ENCODE data around the gene AGAP9. TPM values are rescaled to one million over a fixed set of nuclear protein-coding genes. Genes with fewer than 3 reads are reported as not detected.
"Not testable (repeated sequence)": the region's sequence is repeated elsewhere in the genome, so short reads cannot be mapped to it uniquely, and the experiment has no call there.

AGAP9 gene
- polyA plus RNA-seq (ENCODE audit: insufficient read length in 10 of 10) = 10 to 100 TPM in 4 of 10 donors, 1 to 10 TPM in 6; 1.5 to 24.5 (median 6.1) TPM
- long read RNA-seq, donor 1 = 0 reads
- long read RNA-seq, donor 2 = 0 reads
- long read RNA-seq, donor 3 = 0 reads
- long read RNA-seq, donor 4, partial matches to known transcripts = 0 of 1 reads
- long read RNA-seq, donor 4, other reads (novel, unspliced or antisense) = 0 of 1 reads
- long read RNA-seq, donor 5, partial matches to known transcripts = 0 of 1 reads
- long read RNA-seq, donor 5, other reads (novel, unspliced or antisense) = 0 of 1 reads
- long read RNA-seq, donor 6 = 0 reads
- long read RNA-seq, donor 7 = 0 reads
- long read RNA-seq, donor 8 = 0 reads
- long read RNA-seq, donor 9 = 0 reads

DNA sequence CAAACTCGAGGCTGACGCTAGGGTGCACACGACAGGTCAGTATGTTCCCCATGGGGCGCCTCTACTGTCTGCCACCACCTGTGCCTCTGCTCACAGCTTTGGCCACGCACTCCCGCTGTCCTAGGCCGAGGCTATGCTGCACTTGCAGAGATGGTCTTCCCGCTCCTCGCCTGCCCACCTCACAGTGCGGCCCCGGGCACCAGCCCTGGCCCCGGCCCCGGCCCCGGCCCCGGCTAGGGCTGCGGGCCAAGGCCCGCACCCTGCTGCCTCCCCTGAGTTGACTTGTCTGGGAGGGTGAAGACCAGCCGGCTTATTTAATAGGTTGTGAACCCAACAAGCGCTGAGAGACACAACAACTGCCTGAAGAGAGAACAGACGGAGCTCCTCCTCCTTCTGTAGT is at the start of gene AGAP9:
AGAP9 (minus strand) TSS at position 164 of the 400 bp plus-strand sequence; CDS start at position 52, 112 bp downstream.
- DNase-seq = not testable (repeated sequence)

DNA sequence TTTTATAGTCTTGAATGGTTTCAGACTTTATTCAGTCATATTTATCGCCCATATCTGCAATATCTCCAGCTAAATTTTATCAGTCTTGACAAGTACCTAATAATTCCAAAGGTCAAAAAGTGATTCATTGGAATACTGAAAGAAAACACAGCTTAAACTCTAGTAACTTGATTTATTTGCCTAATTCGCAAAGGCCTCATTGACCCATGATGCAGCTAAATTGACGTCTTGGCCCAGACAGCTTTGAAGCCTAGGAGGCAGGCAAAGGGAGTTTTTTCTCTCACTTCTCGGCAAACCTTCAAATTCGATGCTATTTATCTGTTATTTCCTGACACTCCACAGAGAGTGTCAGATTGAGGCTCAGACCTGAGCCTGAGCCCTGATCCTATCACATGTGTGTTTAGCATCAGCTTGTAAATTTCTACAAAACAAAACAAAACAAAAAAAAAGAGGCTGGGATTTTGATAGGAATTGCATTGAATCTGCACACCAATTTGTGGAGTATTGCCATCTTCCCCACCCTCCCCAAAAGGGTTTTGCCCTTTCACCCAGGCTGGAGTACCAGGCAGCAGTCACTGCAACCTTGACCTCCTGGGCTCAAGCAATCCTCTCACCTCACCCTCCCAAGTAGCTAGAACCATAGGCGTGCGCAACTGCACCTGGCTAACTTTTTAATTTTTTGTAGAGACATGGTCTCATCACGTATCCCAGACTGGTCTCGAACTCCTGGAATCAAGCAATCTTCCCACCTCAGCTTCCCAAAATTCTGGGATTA is 47.9 kb upstream of the AGAP9 start:
- not testable (repeated sequence) for DNase-seq

DNA sequence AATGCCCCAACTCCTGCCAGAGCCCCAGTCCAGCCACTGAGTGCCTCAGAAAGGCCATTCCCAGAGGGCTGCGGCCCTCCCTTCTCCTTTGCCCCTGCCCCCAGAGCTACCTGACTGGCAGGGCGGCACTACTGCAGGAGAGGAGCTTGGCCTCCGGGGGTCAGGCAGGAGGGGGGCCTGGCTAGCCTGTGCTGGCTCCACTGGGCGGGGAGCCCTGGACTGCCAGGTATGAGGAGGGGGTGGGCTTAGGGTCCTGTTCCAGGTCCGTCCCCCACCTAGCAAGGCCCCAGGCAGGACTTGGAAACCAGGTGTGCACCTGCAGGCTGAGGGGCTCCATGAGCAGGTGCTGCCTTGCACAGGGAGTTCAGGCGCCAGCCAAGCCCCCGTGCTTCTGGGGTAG is 43.3 kb upstream of the AGAP9 start:
- not testable (repeated sequence) for DNase-seq

DNA sequence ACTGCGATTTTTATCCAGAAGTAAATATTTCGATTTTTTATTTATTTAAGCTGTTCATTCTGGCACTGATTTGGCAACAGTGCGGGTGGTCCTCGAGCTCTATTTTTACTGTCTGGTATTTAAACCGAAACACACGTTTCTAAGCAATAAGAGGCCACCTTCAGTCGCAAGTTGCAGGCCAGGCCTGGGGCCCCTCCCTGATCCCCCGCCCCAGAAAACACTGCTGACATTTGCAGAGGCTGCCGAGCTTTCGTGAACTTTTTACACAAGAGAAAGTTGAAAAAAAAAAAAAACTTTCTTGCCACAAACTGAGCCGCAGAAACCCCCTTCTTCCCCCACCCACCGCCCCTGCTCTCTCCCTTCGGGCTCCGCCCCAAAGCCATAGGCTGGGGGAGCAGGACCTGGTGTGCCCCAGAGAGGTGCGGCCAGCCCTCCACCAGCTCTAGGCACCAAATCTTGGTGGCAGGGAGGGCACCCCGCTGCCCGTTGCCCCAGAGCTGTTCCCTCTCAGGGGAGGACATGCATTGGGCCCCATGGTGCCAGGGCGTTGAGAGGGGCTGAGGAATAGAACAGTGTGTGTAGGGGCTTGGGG is 42.8 kb upstream of the AGAP9 start:
- not testable (repeated sequence) for DNase-seq

DNA sequence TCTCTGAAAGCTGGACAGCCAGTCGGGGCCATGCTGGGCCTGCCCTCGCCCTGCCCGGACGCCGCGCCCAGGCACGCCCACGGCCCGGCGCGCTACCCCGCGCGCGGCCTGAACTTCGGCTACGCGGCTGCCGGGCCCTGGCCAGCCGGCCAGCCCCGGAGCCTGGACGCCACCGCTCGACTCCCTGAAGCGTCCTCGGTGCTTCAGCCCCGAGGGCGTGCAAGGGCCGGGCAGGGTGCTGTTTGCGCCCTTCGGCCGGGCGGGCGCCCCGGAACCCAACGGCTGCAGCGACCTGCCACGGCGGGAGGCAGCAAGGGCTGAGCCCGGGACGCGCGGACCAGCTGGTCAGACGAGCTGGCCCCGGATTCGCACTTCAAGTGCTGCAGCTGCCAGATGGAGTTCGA is 42.1 kb upstream of the AGAP9 start:
- not testable (repeated sequence) for DNase-seq

DNA sequence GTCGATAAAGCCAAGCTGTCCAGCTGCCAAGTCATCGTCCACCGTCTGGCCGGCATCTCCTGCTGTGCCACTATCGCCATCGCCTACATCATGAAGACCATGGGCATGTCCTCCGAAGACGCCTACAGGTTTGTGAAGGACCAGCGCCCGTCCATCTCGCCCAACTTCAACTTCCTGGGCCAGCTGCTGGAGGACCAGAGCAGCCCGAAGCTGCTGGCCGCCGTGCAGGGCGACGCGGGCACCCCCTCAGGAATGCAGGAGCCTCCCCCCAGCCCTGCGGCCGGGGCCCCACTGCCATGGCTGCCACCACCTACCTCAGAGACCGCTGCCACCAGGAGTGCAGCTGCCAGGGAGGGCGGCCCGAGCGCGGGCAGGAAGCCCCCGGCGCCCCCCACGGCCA is 41.5 kb upstream of the AGAP9 start:
- not testable (repeated sequence) for DNase-seq

DNA sequence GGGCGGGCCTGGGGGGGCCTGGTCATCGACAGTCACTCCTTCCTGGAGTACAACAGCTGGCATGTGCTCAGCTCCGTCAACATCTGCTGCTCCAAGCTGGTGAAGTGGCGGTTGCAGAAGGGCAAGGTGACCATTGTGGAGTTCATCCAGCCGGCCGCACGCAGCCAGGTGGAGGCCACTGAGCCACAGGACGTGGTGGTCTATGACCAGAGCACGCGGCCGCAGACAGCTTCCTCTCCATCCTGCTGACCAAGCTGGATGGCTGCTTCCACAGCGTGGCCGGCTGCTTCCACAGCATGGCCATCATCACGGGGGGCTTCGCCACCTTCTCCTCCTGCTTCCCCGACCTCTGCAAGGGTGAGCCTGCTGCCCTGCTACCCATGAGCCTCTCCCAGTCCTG is 40.9 kb upstream of the AGAP9 start:
- DNase-seq = not testable (repeated sequence)

DNA sequence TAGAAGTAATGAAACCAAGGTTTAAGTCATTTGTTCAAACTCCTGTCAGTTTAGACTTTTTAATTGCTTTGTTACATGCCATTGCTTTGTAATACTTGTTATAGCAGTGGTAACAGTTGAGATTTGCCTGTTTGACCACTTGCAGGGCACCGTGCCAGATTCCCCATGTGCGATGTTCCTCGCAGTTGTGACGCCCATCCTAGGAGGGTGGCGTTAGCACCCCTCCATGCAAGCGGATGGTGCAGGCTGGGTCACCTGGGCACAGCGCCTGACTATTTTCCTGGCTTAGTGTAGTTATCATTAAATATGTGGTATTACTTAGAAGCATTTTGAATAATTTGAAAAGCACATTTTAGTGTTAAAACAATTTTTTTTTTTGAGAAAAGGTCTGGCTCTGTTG is 37.0 kb upstream of the AGAP9 start:
- peak in 1 of 3 donors; percentile 23 for DNase-seq

DNA sequence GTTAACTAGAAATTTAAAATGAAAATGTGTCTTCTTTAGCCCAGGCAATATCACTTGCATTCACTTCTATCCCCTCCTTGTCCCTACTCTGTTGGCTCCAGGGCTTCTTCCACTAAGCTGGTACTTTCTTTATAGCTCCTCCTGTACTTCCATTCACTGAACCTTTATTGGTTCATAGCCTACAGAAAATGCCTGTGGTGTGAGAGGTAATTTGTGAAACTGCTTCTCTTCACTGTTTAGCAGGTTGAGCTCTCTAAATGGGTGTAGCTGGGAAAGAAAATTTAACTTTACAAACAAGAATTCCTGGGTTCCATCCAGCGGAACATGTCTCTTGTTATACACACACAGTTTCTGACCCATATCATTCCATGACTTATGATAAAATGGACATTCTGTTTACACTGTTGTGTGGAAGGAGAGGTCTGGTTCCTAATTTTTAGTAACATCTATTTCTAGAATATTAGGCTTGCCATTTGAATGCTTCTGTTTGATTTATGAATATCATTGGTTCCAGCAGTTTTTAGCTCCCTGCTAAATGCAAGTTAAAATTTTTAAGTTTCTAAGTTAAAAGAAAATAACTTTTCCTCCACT is 36.4 kb upstream of the AGAP9 start:
- peak in 1 of 3 donors; percentile 2 for DNase-seq

DNA sequence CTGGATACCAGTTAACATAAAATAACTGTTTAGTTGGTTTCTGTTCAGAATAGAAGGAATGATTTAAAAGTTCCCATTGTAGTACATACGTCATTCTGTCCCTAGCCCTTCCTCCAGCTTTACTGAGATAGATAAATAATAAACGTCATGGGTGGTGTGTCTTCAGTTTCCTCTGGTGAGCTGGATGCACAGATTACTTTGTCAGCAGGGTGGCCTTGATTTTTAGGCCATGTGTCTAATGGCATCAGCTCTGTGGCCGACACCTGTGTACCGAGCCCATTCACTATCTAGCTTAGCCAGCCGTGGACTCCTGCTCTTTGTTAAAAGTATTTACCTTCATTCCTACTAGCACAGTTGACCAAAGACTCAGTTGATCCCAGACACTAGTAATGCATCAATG is 34.7 kb upstream of the AGAP9 start:
- DNase-seq = peak in 2 of 3 donors; percentile 3 to 6

DNA sequence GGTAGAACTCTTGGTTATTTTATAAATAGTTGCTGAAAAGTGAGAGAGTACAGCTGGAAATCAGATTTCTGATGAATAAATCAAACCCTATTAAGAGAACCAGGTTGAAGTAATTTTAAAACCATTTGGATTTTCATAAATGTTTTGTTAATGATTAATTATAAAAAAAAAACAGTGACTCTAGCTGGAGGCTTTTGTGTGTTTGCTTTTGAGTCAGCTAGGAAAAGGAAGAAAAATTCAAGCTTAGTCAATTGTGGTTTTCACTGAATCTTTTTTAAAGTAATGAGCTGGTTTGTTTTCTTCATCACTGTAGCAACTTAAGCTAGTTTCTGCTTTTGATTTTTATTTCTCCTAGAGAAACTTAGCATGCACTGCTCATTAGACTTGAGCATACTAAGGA is 34.2 kb upstream of the AGAP9 start:
- DNase-seq = peak in 1 of 3 donors; percentile 6

DNA sequence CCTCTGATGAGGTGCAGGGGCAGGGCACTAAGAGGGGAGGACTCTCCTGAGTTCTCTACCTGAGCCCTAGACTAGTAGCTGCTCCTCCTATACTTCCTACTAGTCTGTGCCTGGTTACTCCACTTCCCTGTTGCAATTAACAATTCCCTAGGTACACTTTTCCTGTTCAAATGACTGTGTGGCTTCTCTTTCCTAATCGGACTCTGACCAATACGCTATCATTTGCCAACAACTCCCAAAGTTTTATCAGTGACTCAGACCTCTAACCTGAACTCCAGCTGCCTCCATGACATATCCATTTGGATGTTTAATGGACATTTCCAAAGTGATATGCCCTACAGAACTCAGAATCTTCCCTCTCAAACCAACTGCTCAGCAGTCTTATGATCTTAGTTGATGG is 31.9 kb upstream of the AGAP9 start:
- not testable (repeated sequence) for DNase-seq

DNA sequence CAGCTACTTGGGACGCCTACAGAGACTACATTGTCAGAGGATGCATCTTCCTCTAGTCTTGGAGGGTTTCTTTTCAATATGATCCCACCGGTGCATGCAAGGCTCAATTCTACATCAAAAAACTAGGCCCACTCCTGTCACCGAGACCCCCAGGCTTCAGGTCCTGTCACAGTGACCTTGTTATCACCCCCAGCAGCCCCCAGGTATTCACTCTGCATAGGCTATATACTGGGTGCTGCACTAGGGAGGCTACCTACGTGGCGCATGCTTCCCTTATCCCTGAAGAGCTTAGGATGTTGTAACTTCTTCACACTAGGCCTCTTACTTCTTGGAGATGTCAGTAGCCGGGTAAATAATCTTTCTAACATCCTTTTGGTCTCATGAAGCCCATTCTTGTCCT is 31.1 kb upstream of the AGAP9 start:
- DNase-seq = not testable (repeated sequence)

DNA sequence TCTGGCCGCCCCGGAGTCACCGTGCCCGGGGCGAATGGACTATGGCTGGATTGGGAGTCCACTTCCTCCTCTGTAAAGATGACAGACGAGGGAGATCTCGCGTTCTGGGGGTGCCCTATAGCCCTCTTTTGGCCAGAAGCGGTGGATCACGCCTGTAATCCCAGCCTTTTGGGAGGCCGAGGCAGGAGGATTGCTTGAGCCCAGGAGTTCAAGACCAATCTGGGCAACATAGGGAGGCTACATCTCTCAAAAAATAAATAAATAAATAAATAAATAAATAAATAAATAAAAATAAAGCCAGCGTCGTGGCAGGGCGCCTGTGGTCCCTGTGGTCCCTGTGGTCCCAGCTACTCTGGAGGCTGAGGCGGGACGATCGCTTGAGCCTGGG is 30.4 kb upstream of the AGAP9 start:
- peak in 2 of 3 donors; percentile 9 to 47 for DNase-seq

DNA sequence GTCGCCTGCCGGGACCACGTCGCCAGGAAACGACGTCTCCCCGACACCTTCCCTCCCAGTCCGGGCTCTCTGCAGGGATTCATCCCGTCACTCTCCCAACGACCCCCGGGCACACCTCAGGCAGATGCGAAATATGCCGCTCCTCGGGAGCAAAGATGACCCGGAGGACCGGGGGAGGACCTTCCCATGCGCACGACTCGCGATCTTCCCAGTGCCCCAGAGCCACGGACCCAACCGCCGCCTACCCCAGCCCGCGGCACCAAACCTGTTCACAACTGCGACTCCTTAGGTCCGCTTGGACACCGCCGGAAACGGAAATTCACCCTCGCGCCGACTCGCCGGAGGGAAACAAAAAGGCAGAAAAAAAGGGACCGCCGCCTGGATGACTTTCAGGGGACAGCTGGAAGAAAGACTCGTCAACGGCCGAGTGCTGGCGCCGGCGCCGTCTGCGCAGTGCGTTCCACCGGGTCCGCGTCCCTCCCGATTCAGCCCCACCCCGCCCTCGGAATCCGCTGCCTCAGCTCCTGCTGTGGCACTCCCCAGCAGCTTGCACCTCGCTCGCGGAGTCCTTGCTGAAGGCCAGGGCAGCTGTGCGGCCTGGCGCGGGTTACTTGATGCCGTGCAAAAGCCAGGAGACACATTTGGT is 29.9 kb upstream of the AGAP9 start:
- peak; percentile 63 to 93 (median 82) for DNase-seq

DNA sequence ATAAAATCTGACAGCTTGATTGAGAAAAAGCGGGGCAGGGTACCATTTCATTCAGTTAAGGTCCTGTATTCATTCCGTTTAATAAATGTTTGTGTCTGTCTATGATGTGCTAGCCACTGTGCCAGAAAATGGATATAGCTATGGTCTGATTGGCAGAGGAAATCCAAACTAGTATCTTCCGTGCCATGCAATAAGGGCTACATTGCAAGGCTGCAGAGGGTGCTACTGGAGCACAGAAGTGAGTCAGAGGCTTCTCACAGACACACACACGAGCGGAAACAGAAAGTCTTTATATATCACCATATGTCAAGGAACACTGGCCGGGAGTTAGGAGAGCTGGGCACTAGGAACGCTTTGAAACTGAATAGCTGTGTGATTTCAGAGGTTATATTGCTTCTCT is 29.3 kb upstream of the AGAP9 start:
- peak; percentile 19 to 40 (median 26) for DNase-seq

DNA sequence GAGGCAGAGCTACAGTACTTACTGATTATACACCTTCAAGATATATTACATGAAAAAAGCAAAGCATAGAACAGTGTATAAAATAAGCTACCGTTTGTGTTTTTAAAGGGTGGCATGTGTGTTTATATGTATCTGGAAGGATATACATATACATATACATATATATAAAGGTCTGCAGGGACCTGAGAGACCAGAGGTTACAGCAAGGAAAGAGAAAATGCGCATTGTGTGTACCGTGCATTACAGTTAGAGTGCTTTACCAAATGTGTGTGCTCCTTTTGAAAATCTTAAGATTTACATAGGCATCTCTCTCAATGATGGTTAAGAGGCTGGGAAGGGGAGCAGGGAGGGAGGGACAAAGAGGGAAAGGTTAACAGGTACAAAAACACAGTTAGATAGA is 23.8 kb upstream of the AGAP9 start:
- DNase-seq = not testable (repeated sequence)

DNA sequence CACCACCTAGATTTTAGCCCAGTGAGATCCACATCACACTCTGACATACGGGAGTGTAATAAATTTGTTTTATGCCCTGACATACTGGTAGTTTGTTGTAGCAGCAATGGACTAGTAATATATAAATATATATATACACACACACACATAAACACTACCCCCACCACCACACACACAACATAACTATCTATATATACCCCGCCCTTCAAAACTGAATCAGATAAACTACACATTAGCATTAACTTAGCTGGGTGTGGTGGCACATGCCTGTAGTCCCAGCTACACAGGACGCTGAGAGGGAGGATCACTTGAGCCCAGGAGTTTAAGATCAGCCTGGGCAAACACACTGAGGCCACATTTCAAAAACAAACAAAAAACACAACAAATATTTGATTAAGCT is 13.0 kb upstream of the AGAP9 start:
- DNase-seq = not testable (repeated sequence)

DNA sequence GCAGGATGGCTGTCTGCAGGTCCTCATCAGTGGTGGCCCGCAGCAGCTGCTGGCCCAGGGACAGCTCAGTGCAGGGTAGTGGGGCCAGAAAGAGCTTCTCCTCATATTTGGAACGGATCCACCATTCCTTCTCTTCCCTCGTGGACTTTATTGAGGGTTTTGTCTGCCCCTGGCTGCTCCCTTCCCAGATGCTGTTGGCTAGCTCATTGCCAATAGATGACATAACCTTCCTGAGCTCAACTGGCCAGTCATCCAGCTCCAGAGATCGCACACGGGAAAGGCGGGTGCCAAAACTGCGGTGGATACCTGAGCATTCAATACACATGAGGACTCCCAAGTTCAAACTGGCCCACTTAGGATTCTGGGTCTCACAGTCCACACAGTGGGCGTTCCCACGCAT is 21.1 kb downstream of the AGAP9 start:
- peak; percentile 8 to 70 (median 53) for DNase-seq

DNA sequence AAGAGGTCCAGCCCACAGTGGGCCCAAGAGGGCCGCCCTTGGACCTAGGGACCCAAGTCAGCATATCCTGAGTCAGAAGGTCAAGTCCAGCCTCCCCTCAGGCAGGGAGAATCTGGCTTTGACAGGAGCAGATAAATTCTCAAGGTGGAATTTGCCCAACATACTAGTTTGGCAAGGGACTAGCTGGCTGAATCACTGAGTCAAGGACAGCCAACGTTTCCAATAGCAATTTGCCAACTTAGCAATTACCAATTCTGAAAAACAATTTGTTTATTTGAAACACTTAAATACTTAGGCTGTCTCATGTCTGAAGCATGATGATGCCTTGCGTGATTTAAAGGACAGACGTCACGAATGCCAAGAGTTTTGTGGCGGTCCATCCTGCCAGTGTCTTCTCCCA is 29.2 kb downstream of the AGAP9 start:
- not testable (repeated sequence) for DNase-seq

DNA sequence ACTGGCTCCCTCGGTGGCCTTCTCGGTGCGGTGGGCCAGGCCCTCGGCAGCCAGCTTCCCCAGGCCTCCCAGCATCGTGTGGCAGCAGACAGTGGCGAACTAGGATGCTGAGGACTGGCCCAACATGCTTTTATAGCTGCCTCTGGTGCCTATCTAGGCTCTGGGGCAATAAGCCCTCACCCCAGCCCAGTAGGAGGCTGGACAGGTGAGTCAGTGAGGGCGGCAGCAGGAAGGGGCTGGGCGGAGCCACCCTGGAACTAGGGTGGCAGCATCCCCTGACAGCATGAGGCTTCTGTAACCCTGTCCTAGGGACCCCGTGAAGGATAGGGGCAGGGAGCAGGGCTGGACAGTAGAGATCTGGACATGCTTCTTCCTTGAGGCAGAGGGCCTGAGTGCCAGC is 31.8 kb downstream of the AGAP9 start, which contains the start of gene FAM25G:
FAM25G (minus strand) TSS at position 101 of the 400 bp plus-strand sequence; CDS start at position 75, 26 bp downstream.
- DNase-seq = not testable (repeated sequence)
